Stomach (tissue), 9 donors: ENCODE measurements around the gene GCK. TPM values are rescaled to one million over a fixed set of nuclear protein-coding genes. Genes with fewer than 3 reads are reported as not detected.

Experiments used
- DNase-seq, 2 donors: peaks; one replicate each; pipeline versions ENCODE4 v3.0.0 to v3.0.0-alpha.2; 2013 to 2019
- H3K27ac ChIP-seq, 5 donors: fragments of 200-600 bp in 4 of 5; sonication (generic) in 4 of 5; one replicate each; pipeline ENCODE4 v1.5.1; 2013 to 2019; ENCODE audit warnings: mild to moderate bottlenecking in 1 of 5, moderate library complexity in 1 of 5
- H3K27me3 ChIP-seq, 3 donors: fragments of 200-600 bp; sonication (generic); one replicate each; pipeline ENCODE4 v1.5.1; 2017 to 2019; ENCODE audit warnings: mixed run types in 1 of 3
- H3K36me3 ChIP-seq, 4 donors: fragments of 200-600 bp; sonication (generic); 1 replicate in 3 of 4; 2 replicates in 1 of 4; pipeline ENCODE4 v1.5.1; 2016 to 2019
- H3K4me1 ChIP-seq, 4 donors: fragments of 200-600 bp; sonication (generic); one replicate each; pipeline ENCODE4 v1.5.1; 2016 to 2019
- H3K4me3 ChIP-seq, 4 donors: fragments of 200-600 bp; sonication (generic) in 3 of 4; one replicate each; pipeline ENCODE4 v1.5.1; 2016 to 2019; ENCODE audit warnings: mild to moderate bottlenecking in 1 of 4
- H3K9me3 ChIP-seq, 4 donors: fragments of 200-600 bp; sonication (generic); one replicate each; pipeline ENCODE4 v1.5.1; 2016 to 2019
- CTCF ChIP-seq, 7 experiments: fragments of 450-650 bp in 4 of 7; fragments of 200-600 bp in 3 of 7; sonication (generic) in 3 of 7; IDR thresholded peaks; one replicate each; pipeline ENCODE4 v1.5.1; 2016 to 2019; ENCODE audit warnings: antibody characterized with exemption in 7 of 7, control low read depth in 2 of 7, mild to moderate bottlenecking in 1 of 7
- EP300 ChIP-seq: sonication (generic); formaldehyde crosslinking; IDR thresholded peaks from one replicate; pipeline ENCODE4 v1.6.1; 2017; ENCODE audit warnings: antibody characterized with exemption
- POLR2A ChIP-seq, 4 donors: fragments of 450-650 bp; IDR thresholded peaks; one replicate each; pipeline ENCODE4 v1.6.1; 2016; ENCODE audit warnings: antibody characterized with exemption in 4 of 4, control low read depth in 2 of 4, mild to moderate bottlenecking in 1 of 4, moderate library complexity in 1 of 4
- POLR2AphosphoS5 ChIP-seq, 3 donors: sonication (generic); formaldehyde crosslinking; IDR thresholded peaks; one replicate each; pipeline ENCODE4 v1.6.1; 2016; ENCODE audit warnings: antibody characterized with exemption in 3 of 3
- WGBS, 5 donors: extraction: QIAGEN DNeasy Blood & Tissue Kit in 3 of 5; methylation state at CpG; one replicate each; pipeline versions ENCODE4 v1.1.5 to v1.1.7; 2013 to 2018; 5-methylcytosine and 5-hydroxymethylcytosine counted together
- intact Hi-C: fragments of 100-400 bp; cut with DNase I; formaldehyde crosslinking; loops from one replicate; pipeline ENCODE4 v1.15.1; 2023; ENCODE audit warnings: low total_unique reads
- polyA plus RNA-seq, 3 donors: library from polyadenylated mRNA; stranded (reverse); fragments of 200-250 nt; gene quantifications; one replicate each; pipeline ENCODE4 v1.2.3, GENCODE V29; 2013
- total RNA-seq, 5 donors: library from RNA; depleted of rRNA; stranded (reverse); fragments of >200 nt; gene quantifications; one replicate each; pipeline versions ENCODE4 v1.1.0 to v1.2.3, GENCODE V29; 2014 to 2016
- donor health status: healthy with polysubstance abuse.
- donor health status: Bipolar disorder and iron deficiency.
- donor health status: healthy.

Gene GCK
- total and polyA plus RNA-seq, 8 donors = 0.55 to 1.9 (median 1.1) TPM; not detected in 4

DNA sequence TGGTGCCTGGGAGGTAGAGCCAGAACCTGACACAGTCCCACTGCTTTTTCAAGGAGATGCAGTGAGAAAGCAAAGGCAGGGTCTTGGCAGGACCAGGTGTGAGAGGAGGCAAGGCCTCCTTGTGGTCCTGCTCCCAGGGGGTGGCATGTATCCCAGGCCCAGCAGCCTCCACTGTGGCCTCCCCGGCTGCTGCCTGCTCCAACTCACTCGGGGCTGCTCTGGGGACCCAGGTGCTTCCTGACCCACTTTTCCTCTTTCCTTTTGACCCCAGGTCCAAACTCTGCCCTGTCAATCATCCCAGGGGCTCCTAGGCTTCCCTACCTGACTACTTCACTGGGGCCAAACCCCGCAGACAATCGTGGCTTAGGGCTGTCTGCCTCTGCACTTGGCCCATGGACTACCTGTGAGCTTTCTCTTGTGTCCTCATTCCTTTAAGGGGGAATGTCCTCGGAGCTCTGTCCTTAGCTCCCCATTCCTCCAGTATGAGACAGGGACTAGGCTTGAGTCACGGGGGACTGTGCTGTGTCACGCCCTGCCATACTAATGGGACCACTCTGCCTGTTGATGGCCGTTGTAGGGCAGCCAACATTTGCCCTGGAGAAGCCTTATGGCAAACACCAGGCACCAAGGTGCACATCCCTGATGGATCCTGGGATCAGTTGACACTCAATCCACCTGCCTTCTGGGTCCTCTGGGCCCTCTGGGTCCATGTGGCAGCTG lies 86.2 kb downstream of the GCK start:
- H3K4me1 ChIP-seq = peaks cover 5 to 52% (median 33%) of the 10 kb centered on the region in 4 donors
- H3K36me3 ChIP-seq = peaks cover 0 to 13% (median 10%) of the 10 kb centered on the region in 4 donors
- H3K27me3 ChIP-seq = peaks cover 0 to 41% (median 28%) of the 10 kb centered on the region in 3 donors
- H3K27ac ChIP-seq = peak overlapping the region in 4 of 5 donors; percentile 84 to 93 (median 90)
- no peak for DNase-seq
- TF ChIP-seq CTCF (IDR thresholded peaks at IDR 0.05) (no peak), POLR2AphosphoS5 (IDR thresholded peaks at IDR 0.05) (no peak)
- 75 to 82% (median 79%) methylated on average over 7 to 8 of the region's 8 CpGs for WGBS, 5 donors
- no peaks in the 10 kb centered on the region for H3K9me3 ChIP-seq
- intact Hi-C loops = no loop called here
- H3K4me3 ChIP-seq = no peak overlapping the region

- no peaks in the 10 kb centered on the region for H3K9me3 ChIP-seq
- H3K27ac ChIP-seq = peak overlapping the region in 4 of 5 donors; percentile 84 to 93 (median 90)
- 80 to 87% (median 83%) methylated on average over 10 to 14 of the region's 14 CpGs for WGBS, 5 donors
- no peak overlapping the region for H3K4me3 ChIP-seq
- intact Hi-C loops = no loop called here
- H3K27me3 ChIP-seq = peaks cover 0 to 41% (median 28%) of the 10 kb centered on the region in 3 donors
- peaks cover 0 to 7% (median 3%) of the 10 kb centered on the region in 4 donors for H3K36me3 ChIP-seq
- no peak for DNase-seq
- TF ChIP-seq POLR2AphosphoS5 (IDR thresholded peaks at IDR 0.05) (peak in 1 of 3 donors; percentile 58), EP300 (no peak)
- H3K4me1 ChIP-seq = peaks cover 5 to 44% (median 28%) of the 10 kb centered on the region in 4 donors
Observed at GRCh38 chr7:44101966-44102845, 87.0 kb downstream of the GCK start.

GRCh38 chr7:44101303-44101965 lies 87.8 kb downstream of the GCK start:
- DNase-seq = no peak
- intact Hi-C loops = no loop called here
- 75 to 94% (median 83%) methylated on average over 2 to 3 of the region's 3 CpGs for WGBS, 5 donors
- H3K9me3 ChIP-seq = no peaks in the 10 kb centered on the region
- H3K27me3 ChIP-seq = peaks cover 0 to 38% (median 28%) of the 10 kb centered on the region in 3 donors
- H3K4me1 ChIP-seq = peaks cover 5 to 36% (median 22%) of the 10 kb centered on the region in 4 donors
- TF ChIP-seq EP300 = no peak
- no peak for TF ChIP-seq CTCF (IDR thresholded peaks at IDR 0.05)
- TF ChIP-seq POLR2A (IDR thresholded peaks at IDR 0.05) = no peak
- no peak for TF ChIP-seq POLR2AphosphoS5 (IDR thresholded peaks at IDR 0.05)
- peak overlapping the region in 4 of 5 donors; percentile 84 to 93 (median 90) for H3K27ac ChIP-seq
- no peaks in the 10 kb centered on the region for H3K36me3 ChIP-seq
- no peak overlapping the region for H3K4me3 ChIP-seq

GRCh38 chr7:44100458-44101302 lies 88.6 kb downstream of the GCK start:
- no peaks in the 10 kb centered on the region for H3K36me3 ChIP-seq
- H3K4me3 ChIP-seq = no peak overlapping the region
- H3K27ac ChIP-seq = peak overlapping the region; percentile 19 to 93 (median 88)
- peaks cover 0 to 30% (median 28%) of the 10 kb centered on the region in 3 donors for H3K27me3 ChIP-seq
- H3K9me3 ChIP-seq = no peaks in the 10 kb centered on the region
- intact Hi-C loops = no loop called here
- peak in 1 of 2 donors; percentile 57 for DNase-seq
- no peak for TF ChIP-seq POLR2AphosphoS5 (IDR thresholded peaks at IDR 0.05)
- H3K4me1 ChIP-seq = peaks cover under 1 to 29% (median 18%) of the 10 kb centered on the region in 4 donors
- WGBS, 5 donors = 50 to 70% (median 51%) methylated on average over 9 to 10 of the region's 10 CpGs
